ENCODE results near the gene MYB.

GRCh38 chr6:135168766-135169165, 12.3 kb upstream of the MYB start:
- no peak for TF ChIP-seq POLR2A (IDR thresholded peaks at IDR 0.05)
- no peak for TF ChIP-seq CTCF (IDR thresholded peaks at IDR 0.05)
- TF ChIP-seq POLR2AphosphoS5 (IDR thresholded peaks at IDR 0.05): no peak
